ENCODE data around the gene EZR.
"Not testable (repeated sequence)": the region's sequence is repeated elsewhere in the genome, so short reads cannot be mapped to it uniquely, and the experiment has no call there.

Gene EZR

DNA sequence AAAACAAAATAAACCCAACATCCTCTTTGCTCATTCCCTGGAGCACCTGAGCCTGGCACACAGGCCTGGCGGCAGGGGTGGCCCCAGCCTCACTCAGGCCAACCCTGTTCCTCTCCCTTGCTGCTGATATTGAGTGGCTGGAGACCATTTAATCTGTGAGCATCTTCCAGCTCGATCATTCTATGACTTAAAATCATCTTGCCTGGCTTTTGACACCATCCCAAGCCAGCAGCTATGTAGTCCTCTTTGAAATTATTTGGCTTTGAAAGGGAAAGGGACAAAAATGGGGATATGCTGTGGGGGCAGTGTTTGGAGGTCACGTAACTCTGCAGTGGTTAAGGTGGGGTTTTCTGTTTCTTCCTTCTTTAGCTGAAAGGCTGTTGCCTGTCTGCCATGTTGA lies 22.8 kb downstream of the EZR start:
- DNase-seq, result no peak

- no peak for DNase-seq
Measured at GRCh38 chr6:158795516-158795915, 23.7 kb downstream of the EZR start.

GRCh38 chr6:158793432-158793831 lies 25.7 kb downstream of the EZR start:
- no peak for DNase-seq

- DNase-seq, result not testable (repeated sequence)
Measured at GRCh38 chr6:158792505-158792904, 26.7 kb downstream of the EZR start.

GRCh38 chr6:158791274-158791855 lies 27.8 kb downstream of the EZR start:
- DNase-seq, result no peak

- DNase-seq, result no peak
Measured at GRCh38 chr6:158789115-158789917, 29.9 kb downstream of the EZR start.

- no peak for DNase-seq
Measured at GRCh38 chr6:158787395-158787794, 31.8 kb downstream of the EZR start.

DNA sequence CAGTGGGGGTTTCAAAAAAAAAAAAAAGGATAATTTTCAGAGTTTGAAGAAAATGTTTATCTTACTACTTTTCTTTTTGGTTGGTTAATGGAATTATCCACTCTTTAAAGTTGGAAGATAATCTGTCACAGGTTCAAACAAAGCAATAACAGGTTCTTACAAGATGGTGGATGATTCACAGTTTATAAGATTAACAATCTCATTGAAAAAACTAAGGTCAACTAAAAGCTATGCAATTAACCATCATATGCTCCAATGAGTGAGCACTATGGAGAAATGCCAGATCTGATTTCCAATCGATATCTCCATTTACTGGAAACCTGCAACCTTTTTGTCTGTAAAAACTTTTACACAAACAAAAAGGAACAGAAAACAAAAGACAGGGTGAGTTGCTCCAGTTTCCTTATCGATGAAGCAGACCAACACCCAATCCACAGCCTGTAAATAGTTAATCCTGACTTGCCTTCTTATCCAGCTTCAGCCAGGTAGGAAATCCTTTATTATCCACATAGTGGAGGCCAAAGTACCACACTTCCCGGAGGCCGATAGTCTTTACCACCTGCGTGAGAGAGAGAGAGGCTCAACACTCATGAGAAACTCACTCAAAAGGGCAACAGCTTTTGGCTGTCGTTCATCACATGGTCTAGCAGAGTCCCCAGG lies 32.4 kb downstream of the EZR start:
- no peak for DNase-seq

DNA sequence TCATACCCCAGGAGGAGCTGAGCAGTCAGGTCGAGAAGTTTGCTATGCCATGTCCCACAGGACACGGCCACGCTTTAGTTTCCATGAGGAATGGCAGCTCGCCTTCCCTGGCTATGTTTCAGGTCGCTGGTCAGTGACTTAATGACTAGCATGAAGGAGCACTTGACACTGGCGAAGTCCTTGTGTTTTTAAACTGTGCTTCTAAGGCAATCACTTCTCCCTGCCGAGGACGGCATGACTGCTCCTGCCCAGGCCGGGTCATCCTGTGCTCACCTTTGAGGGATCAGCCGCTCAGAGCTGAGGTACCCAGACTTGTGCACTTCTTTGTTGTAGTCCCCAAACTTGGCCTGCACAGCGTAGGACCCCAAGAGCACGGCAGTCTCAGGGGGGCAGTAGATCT lies 34.1 kb downstream of the EZR start:
- no peak for DNase-seq

- DNase-seq, result no peak
Measured at GRCh38 chr6:158784505-158784904, 34.7 kb downstream of the EZR start.

DNA sequence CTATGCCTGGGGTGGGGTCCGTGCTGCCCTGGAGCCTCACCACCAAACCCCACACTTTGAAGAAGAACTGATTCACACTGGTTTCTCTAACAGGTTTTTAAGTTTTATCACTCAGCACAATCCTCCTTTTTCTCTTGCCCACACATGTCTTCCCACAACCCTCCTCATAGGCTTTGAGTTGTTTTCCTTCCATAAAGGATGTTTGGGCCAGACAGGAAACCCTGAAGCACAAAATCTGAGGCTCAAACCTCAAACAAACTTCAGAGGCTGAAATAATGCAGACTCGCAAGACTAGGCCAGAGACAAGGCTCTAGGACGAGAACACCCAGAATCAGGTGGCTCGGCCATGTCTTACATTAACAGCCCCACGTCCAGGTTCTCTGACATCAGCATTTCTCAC lies 35.3 kb downstream of the EZR start:
- no peak for DNase-seq

- no peak for DNase-seq
Measured at GRCh38 chr6:158783167-158783450, 36.1 kb downstream of the EZR start.

- no peak for DNase-seq
Measured at GRCh38 chr6:158782432-158783166, 36.6 kb downstream of the EZR start.

- DNase-seq, result no peak
Measured at GRCh38 chr6:158781692-158782373, 37.3 kb downstream of the EZR start.

GRCh38 chr6:158780988-158781691 lies 38.0 kb downstream of the EZR start:
- DNase-seq, result no peak

DNA sequence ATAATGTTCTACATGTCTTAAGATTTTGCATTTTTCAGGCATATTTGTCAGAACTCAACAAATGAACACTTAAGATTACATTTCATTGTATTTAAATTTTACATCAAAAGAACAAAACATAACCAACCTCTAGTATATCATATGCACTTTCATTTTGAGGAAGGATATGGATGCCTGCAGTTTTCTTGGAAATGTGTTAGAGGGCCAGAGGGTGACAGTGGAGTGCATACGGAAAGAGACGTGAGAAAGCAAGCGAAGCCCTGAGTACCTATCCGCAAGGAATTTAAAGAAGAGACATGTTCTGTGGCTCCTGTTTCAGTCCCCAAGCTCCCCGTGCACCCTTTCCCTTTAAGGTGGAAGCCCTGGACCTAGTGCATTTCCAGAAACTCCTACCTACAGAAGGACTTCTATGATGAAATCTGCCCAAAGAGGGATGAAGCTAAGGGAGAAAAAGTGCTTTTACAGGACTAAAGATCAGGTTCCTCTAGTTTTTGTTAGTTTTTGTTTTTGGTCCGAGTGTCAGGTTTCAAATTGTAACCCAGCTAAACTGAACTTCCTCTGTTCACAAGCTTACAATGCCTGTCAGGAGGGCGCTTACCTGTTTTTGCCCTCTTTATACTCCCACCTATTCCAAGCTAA lies 38.8 kb downstream of the EZR start:
- no peak for DNase-seq

DNA sequence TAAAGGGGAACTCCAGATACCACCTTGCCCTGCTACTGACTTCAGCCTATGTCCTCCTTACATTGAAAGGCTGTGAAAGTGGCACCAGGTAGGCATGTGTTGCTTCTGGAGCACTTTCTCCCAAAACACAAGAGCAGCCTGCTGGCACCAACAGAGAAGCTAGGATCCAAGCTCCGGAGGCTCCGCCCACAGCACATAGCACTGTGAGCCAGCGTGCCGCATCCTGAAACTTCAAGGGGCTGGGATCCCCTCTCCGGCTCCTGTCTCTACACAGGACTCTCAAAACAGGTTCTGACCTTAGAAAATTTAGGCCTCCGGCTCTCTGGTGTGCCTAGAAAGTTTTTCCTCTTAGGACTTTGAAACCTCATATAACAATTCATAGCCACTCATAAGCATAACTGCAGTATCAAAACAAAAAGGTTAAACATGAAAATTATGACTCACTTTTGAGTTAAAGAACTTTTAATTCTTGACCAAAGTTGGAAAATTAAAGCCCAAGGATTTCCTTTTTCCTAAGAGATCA lies 41.1 kb downstream of the EZR start:
- DNase-seq, result no peak

DNA sequence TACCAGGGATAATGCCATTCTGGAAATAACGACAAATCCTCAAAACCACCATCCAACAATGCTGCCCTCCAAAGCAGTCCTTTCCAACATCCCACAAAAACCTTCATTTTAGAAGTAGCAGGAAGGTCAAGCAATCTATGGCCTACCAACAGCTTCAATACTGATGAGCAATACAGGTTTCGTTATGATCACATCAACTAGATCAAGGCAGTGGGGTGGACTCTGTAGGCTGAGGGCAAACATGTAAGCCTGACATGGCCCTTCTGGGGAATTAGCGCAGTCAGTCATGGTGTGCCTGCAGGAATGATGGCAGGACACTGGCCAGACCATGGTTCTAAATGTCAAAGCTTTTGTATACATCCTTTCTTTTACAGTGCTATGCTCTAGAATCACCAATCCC lies 41.7 kb downstream of the EZR start:
- no peak for DNase-seq

GRCh38 chr6:158776737-158777136 lies 42.4 kb downstream of the EZR start:
- DNase-seq, result no peak

DNA sequence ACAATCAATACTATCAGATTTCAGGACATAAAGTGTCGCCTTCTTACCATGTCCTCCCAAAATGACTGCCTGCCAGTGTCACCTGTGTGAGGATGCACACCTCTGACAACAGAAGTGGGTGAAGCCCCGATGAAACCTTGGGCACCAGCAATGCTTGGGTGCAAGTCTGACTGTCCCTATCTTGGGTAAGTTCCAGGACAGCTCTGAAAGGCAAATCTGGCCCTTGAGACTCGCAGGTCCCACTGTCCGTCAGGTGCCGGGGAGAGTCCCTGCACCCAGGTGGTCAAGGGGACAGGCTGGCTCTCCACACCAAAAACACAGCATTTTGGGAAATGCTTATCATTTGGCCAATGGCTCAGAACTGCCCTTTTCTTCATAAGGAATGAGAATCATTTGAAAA lies 43.3 kb downstream of the EZR start:
- DNase-seq, result no peak

GRCh38 chr6:158774717-158775449 lies 44.3 kb downstream of the EZR start:
- no peak for DNase-seq
